ENCODE data around the gene ABHD10.

Gene ABHD10

DNA sequence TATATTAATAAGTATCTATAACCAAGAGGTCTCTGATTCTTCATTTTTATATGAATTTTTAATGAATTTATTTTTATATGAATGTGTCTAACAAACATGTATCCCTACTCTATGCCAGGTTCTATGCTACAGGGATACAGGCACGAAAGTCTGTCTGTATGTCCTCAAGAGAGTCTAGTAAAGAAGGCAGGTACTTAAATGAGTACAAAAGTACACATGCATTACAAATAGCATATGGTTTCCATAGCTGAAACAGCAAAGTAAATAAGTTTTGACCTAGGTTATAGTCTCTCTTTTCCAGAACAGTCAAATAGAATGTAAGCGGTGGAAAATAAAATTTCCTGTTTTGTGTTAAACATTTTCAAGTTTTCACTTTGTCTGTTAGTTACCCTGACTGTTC is 13.3 kb upstream of the ABHD10 start:
- DNase-seq (ENCODE audit: low spot score), result no peak

DNA sequence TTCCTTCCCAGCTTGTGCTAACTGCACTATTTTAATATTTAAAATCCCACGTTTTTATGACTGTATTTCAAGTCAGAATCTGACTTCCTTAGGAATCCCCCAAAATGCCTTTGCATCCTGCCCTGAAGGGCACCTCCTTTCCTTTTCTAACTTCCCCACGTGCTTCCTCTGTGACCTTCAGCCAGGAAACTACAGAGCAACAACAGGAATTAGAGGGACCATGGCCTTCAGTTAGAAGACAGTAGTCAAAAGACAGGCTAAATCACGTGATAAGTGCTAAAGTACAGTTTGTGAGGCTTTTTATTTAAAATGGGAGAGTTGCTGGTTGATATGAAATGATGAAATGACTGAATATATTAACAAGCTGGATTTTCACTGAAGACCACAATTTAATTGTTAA is 11.8 kb upstream of the ABHD10 start:
- DNase-seq (ENCODE audit: low spot score), result no peak

DNA sequence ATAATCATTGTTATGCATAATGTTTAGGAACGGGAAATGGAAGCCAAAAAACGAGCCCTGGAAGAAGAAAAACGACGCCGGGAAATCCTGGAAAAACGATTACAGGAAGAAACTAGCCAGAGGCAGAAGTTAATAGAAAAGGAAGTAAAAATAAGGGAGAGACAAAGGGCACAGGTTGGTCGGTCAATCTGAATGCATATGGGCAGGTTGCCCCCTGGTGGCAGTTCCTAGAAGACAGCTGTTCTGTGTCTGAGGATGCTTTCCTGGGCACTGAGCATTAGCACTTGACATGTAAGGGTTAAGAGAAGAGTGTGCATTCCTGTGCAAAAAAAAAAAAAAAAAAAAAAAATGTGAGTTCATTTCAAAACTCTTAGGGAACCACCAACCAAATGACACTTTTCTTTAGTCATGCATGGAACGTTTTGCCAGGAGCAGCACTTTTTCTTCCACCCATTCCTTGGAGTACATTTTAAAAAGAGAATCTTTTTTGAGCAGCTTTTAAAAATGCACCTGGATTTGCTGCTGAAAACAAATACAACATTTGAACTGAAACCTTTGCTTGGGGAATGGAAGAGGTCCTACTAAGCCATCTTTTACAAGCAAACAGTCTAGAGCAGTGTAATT is 11.1 kb upstream of the ABHD10 start:
- DNase-seq (ENCODE audit: low spot score), result peak; percentile 87

DNA sequence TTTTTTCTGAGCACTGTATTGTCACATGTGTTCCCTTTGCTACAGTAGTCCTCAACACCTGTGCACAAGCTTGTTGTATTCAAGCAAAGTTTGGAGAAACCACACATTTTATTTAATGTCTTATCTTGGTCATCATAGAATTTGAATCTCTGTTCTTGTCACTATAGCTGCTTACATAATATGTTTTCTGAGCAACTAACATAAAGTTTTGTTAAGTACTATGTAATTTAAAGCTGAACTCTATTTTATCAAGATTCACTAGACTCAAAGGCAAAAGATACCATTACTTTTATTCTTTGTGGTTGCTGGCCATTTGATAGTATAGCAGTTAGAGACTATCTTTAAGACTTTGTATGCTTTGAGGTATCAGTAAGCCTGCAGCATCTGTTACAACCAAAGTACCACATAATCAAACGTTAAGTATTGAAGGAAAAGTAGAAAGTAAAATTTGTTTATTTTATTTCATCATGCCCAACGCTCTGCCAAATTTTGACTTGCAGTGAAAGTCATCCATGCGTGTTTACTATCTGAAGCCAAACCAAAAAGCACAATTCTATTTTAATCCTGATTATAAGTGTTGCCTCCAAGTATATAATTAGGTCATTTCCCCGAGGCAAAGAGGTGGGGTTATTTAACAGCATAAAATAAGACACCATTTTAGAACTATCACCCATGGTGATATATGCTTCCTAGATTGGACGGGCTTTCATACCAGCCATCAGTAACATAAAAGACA is 10.3 kb upstream of the ABHD10 start:
- no peak for DNase-seq (ENCODE audit: low spot score)

DNA sequence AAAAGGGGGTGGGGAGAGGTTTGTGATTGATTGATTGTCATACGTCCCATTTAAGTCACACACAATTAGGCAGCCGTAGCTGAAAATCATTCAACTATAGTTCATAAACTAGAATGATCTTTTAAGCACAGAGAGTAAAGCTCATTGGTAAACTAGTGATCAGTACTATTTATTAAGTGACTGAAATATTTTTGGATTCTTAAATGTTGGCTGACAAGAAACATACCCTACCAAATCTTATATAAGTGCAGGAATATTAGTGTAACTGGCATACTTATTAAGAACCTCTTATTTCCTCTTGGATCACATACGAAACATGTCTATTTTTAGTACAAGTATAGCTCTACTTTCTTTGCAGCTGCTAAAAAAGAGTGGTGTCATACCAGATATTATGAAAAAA is 8.4 kb upstream of the ABHD10 start:
- DNase-seq (ENCODE audit: low spot score), result no peak

DNA sequence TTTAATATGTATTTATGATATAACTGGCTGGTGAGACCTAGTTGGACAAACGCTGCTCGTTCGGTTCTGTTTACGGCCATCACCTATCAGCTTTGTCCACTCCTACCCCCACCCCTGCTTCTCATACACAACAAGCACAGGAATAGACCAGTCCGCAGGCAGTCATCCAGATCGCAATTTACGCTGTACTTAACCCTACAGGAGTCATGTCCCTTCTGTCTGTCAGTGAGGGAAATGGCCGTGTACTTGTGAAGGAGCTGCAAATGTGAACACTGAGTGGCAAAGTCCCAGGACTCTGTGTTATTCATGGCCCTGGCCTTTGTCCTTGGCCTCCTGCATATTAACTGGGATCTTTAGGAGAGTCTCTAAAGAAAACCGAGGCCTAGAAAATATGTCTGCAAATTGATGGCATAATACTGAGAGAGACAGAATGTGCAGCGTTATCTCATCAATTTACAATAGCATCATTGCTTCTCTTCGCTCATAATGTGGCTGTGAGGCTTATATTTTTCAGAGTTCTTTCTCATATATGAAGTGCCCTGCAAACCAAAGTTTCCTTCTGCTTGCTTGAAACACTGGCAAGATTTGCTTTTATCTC is 7.2 kb upstream of the ABHD10 start:
- no peak for DNase-seq (ENCODE audit: low spot score)

DNA sequence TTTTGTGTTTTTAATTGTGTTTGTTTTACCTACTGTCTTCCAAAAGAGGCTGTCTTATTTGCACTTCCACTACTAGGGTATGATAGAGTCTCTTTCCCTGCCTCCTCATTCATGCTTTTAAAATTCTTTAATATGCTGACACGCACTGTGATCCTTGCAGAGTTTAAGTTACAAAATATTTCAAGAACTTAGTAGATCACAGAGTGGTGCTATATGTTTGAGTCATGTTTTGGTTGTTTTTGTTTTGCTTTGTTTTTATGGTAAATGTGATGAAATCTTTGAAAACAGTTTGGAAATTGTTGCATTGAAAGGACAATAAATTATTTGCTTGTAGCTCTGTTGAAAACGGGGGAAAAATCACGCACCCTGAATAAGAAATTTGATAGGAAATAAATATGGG is 5.9 kb upstream of the ABHD10 start:
- no peak for DNase-seq (ENCODE audit: low spot score)

DNA sequence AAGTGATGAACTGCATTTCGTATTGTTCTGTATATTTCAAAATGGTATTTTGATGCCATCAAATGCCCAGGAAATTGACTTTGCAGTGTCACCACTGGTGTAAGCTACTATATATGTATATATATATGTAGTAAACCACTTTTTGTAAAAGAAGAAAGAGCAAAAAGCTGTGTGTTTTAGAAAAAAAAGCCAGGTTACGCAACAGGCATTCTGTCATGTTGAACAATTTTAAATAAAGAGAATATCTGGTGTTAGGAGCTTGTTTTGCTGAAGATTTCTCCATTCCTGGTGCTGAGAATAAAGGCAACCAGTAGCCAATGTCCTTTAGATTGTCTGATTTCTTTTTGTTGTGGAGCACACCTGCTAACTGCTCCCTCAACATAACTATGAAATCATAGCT is 3.7 kb upstream of the ABHD10 start:
- no peak for DNase-seq (ENCODE audit: low spot score)

DNA sequence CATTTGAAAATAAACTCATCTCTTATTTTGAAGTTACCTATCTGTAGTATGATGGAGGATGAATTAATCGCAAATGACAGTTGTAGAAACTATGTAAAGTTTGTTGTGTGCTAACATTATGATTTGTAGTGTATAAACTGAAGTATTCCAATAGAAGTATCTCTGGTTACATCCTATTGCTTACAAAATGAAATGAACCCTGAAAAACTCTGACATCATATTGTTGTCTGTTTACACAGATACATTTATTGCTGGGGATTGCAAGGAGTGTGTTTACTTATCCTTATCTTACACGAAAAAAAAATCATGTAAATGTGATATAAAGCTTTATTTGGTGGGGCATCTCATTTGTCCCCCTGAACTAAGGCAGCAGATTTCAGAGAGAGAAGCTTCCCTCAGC is 2.6 kb upstream of the ABHD10 start:
- DNase-seq (ENCODE audit: low spot score), result no peak

DNA sequence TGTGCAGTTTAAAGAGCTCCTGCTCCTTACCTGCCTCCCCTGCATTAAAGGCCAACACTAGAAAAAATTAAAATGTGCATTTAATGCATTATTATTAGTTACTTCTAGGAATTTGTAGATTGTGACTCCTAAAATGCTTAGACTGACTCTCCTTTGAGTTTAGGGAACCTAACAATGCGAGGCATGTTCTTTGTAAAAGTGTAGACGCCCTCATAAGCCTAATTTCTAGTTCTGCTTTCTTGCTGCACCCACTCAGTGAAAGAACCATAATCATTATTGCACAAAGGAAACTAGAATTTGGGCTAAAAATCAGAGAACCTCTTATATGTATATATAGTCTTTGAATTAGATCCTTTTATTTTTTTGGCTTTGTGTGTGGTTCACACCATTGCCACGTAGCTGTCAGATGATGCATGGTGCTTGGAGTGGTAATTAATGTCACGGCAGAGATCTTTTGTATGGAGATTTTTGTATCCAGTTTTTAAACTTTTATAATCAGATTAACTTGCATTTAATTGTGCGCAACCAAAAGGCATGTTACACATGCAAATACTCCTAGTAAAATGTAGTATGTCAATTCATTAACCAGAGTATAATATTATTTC is 710 bp downstream of the ABHD10 start:
- DNase-seq (ENCODE audit: low spot score), result peak; percentile 71

DNA sequence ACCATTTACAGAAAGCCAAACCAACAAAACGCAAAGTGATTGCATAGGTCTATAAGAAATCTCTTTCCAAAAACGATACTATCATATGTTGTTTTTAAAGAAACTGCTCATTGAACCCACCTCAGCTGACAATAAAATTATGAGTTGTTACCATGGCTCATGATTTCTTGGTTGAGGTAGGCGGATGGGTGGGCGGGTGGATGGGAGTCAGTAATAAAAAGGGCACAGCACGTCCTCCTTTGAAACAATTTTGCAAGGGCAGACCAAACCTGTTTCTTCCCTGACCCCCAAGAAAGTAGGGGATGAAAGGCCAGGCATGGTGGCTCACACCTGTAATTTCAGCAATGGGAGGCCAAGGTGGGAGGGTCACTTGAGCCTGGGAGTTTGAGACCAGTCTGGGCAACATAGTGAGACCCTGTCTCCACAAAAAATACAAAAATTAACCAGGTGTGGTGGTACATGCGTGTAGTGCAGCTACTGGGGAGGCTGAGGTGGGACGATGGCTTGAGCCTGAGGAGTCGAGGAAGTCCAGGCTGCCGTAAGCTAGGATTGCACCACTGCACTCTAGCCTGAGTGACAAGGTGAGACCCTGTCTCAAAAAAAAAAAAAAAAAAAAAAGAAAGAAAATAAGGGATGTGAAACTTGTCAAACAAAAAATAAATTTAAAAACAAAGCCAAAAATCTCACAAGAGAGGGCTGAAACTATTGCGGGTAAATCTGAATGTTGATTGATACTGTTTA is 2.1 kb downstream of the ABHD10 start:
- DNase-seq (ENCODE audit: low spot score), result no peak

DNA sequence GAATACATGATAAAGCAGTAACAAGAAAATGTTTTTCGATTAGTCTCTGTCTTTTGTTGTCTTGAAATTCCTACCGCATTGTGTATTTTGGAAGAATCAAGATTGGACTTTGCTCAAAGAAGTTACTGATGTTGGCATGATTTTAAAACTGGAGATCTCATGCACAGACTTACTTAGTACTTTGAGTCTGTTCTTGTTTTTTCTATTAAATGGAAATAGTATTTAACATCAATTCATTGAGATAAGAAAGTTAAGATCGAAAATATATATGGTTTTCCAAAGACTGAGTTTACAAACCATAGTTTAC is 2.6 kb downstream of the ABHD10 start:
- no peak for DNase-seq (ENCODE audit: low spot score)

DNA sequence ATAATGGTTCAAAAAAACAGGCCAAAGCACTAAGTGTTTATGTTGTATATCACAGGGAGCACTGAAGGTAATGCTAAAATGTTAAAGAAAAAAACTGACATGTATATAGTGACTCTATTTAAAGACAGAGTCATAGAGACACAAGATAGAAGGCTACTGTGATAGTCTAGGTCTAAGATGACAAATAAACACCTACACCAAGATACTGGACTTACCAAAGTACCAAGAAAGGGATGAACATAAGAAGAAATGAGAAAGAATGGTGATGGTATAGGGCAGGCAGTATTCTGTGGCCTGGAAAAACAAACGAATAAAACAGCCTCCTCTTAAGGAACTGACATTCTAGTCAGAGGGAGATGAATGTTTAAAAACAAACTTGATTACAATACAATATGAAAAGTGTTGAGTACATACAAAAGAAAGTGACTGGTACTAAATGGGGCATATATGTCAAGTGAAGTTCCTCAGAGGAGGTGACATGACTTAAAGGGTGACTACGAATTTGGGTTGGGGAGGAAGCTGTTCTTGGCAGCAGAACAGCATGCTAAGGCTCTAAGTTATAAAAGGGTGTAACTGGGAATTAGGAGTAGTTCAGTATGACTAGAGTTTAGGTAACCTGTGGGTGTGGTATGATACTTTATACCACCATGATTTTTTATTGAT is 5.9 kb downstream of the ABHD10 start:
- DNase-seq (ENCODE audit: low spot score), result no peak

DNA sequence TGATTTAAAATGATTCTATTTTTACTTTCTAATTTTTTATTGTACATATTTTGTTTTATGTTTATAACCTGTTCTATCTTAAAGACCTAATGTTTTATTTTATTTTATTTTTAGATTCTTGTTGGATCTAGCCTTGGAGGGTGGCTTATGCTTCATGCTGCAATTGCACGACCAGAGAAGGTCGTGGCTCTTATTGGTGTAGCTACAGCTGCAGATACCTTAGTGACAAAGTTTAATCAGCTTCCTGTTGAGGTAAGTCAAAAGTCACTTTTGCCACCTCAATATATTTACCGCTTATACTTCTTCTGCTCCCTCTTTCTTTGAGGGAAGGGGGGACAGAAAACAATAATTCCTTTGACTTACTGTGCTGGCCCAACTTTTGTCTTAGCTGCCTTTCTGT is 8.0 kb downstream of the ABHD10 start:
- no peak for DNase-seq (ENCODE audit: low spot score)

DNA sequence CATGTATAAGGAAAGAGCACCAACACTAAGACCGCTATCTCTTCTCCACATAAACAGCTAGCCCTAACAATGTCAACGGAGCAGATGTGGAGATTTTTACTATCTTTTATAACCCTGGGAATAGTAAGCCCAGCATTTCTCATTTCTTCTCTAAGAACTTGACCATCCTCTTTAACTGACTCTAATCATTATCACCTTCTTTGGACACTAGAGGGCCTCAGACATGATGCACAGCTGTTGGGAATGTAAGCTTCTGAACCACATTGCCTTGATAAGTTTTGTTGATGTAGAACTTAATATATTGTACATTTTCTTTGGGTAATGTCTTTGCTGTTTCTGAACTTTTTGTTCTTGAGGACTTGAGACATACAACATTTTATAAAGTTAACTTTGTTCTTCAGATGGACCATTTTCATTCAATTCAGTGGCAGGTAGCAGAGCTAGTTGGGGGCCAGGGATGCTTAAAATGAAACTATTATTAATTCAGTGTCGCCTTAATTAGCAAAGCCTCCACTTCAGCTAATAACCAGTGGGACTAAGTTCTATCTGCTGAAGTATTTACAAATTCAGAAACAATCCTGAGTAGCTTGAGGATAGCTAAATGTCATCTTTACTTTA is 10.3 kb downstream of the ABHD10 start:
- peak; percentile 90 for DNase-seq (ENCODE audit: low spot score)

DNA sequence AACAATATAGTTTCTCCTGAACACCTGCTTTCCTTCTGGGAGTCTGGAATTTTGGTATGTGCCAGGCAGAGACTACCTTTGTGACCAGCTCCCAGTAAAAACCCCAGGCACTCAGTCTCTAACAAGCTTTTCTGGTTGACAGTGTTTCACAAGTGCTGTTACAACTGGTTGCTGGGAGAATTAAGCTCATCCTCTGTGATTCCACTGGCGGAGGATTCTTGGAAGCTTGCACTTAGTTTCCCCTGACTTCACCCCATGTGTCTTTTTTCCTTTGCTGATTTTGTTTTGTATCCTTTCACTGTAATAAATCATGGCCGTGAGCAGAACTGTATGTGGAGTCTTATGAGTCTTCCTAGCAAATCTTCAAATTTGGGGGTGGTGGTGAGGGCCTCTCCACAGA is 14.2 kb downstream of the ABHD10 start:
- no peak for DNase-seq (ENCODE audit: low spot score)

DNA sequence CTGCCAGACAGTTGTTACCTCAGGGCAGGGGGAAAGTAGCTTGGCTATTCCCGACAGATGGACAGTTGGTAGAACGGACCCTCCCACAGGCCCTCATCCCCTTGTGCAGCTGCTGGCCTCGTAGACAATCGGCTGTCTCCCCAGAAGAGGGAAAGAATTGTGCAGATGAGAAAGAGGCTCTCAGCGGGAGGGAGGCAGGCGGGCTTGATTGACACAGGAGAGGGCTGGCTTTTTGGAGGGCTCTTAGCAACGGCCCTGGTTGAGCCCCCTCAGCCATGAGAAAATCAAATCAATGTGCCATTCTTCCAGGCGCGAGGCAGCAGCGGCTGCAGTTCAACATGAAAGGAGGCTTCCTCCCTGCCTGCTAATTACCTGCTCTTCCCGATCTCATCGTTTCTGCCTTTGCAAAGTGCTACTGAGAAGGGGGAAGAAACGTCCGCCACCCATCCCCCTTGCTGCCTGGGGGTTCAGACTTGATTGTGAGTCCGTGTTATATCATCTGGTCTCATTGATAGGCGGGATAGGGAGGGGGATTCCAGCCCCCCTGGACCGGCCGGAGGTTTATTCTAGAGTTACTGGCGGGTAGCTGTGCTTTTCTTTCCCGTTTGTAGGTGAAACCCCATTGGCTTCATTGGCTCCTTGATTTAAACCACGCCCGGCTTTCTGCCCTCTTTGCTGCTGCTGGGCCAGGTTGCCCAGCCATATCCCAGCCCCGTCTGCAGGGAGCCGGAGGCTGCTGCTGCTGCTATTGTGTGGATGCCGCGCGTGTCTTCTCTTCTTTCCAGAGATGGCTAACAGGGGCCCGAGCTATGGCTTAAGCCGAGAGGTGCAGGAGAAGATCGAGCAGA is 20.0 kb downstream of the ABHD10 start, which contains the start of gene TAGLN3:
Gene TAGLN3, plus strand, starts transcription at position 287 of the 848 bp plus-strand sequence. Its CDS starts 501 bp downstream, at position 788.
- DNase-seq (ENCODE audit: low spot score), result peak; percentile 52

DNA sequence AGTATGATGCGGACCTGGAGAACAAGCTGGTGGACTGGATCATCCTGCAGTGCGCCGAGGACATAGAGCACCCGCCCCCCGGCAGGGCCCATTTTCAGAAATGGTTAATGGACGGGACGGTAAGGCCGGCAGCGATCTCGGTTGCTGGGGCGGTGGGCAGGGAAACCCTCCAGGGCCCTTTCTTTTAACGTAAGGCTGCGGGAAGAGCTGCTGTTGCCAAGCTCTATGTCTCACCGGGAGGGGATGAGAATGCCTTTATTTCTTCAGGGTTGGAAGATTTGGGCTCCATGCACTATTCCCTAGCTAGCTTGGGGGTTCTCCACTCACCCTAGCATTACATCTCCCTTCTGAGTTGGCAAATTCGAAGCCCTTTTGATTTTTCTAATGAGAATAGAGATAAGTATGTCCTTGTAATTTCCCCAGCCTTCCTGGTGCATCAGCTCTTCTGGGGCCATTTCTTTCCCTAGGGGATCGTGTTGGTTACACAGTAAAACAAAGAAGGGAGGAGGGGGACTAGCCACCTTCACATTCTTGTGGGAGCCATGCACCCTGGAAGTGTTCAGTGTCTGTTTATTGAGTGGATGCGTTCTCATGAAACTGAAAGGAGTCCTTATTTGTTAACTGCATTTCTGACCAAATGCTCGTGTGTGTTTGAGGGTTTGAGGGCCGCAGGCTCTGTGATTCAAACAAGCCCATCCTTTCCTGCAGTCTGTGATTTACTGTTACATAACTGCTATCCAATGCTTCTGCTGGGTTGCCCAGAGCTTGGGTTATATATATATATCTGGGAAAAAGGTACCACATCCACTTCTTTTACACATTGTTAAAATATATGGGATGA is 20.9 kb downstream of the ABHD10 start:
- no peak for DNase-seq (ENCODE audit: low spot score)

DNA sequence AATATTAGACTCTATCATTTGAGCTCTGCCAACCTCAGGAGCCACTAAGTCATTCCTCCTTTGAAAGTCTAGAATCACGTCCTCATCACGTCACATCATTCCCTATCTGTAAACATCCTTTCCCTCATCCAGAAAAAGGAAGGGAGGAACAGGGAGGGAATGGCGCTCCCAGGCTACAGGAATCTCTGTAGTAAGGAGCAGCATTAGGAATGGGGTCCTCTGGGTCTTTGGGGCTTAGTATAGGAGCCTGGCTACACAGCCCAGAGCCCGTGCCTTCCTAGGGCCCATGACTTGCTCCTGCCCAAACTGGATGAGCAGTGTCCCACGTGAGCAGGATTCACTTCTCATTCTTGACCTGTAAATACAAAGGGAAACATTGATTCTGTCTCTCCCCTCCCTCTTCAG is 21.5 kb downstream of the ABHD10 start:
- no peak for DNase-seq (ENCODE audit: low spot score)

DNA sequence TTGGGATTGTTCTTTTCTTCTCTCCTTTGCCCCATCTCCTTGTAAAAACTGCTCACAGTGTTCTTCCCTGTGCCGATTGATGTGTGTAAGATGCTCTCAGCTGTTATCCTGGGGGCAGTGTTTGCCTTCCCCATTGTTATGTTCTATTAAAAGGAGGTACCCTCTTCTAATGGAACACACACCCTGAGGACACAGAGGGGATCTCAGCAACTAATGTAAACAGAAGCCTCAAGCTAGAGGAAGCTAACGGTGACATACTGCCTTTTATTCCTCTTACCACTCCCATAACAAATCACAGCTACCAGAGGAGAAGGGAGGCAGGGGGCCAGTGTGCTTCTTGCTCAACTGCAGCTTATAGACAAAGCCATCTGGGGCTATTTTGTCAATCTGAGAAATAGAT is 22.1 kb downstream of the ABHD10 start:
- no peak for DNase-seq (ENCODE audit: low spot score)
